Mucosa of stomach (tissue), 1 donor: ENCODE data around the gene DHX35.

ENCODE experiments used
- H3K27me3 ChIP-seq: one replicate; pipeline ENCODE4 v1.7.0; 2013; ENCODE audit warnings: mild to moderate bottlenecking, low read length; ENCODE audit not compliant: control insufficient read depth, insufficient read depth
- H3K36me3 ChIP-seq: one replicate; pipeline ENCODE4 v1.7.0; 2013; ENCODE audit warnings: low read length; ENCODE audit not compliant: control insufficient read depth, insufficient read depth
- H3K4me1 ChIP-seq: one replicate; pipeline ENCODE4 v1.7.0; 2013; ENCODE audit warnings: mild to moderate bottlenecking, low read length; ENCODE audit not compliant: control insufficient read depth, insufficient read depth
- H3K4me3 ChIP-seq: one replicate; pipeline ENCODE4 v1.7.0; 2013; ENCODE audit warnings: low read length
- H3K9ac ChIP-seq: one replicate; pipeline ENCODE4 v1.7.0; 2013; ENCODE audit warnings: mild to moderate bottlenecking, low read length, moderate library complexity
- H3K9me3 ChIP-seq: one replicate; pipeline ENCODE4 v1.7.0; 2013; ENCODE audit warnings: mild to moderate bottlenecking, low read length, moderate library complexity; ENCODE audit not compliant: control insufficient read depth
- donor health status: Pancreatic carcinoma.

DHX35 gene

GRCh38 chr20:38963745-38964144, 1.6 kb downstream of the DHX35 start:
- no peaks in the 10 kb centered on the region for H3K9me3 ChIP-seq
- H3K4me3 ChIP-seq, result no peak overlapping the region
- H3K36me3 ChIP-seq, result no peaks in the 10 kb centered on the region
- peaks cover 4% of the 10 kb centered on the region for H3K4me1 ChIP-seq
- H3K9ac ChIP-seq, result no peak overlapping the region
- no peaks in the 10 kb centered on the region for H3K27me3 ChIP-seq

GRCh38 chr20:38965264-38965663, 3.1 kb downstream of the DHX35 start:
- H3K27me3 ChIP-seq, result no peaks in the 10 kb centered on the region
- H3K9ac ChIP-seq, result no peak overlapping the region
- no peaks in the 10 kb centered on the region for H3K9me3 ChIP-seq
- H3K36me3 ChIP-seq, result no peaks in the 10 kb centered on the region
- H3K4me3 ChIP-seq, result no peak overlapping the region
- H3K4me1 ChIP-seq, result peaks cover 4% of the 10 kb centered on the region

DNA sequence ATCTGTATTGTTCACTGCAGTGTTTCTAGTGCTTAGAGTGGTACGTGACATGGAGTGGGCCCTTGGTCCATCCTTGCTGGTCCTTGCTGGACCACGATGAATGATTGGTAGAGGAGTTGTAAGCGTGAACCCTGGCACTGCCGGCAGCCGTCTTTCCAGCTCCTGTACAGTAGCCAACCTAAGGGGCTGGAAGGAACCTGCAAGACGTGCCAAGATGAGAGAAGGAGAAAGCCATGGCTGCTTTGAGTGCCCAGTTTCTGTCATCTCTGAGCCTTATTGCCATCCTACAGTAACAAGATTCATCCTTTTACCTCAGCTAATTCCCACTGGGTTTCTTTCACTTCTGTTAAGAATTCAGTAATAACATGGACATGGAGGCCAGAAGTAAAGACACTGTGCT, 5.9 kb downstream of the DHX35 start:
- Histone ChIP-seq H3K27me3 (no peaks in the 10 kb centered on the region), H3K9me3 (no peaks in the 10 kb centered on the region), H3K9ac (no peak overlapping the region), H3K4me1 (peaks cover 1% of the 10 kb centered on the region), H3K4me3 (no peak overlapping the region), H3K36me3 (no peaks in the 10 kb centered on the region)

DNA sequence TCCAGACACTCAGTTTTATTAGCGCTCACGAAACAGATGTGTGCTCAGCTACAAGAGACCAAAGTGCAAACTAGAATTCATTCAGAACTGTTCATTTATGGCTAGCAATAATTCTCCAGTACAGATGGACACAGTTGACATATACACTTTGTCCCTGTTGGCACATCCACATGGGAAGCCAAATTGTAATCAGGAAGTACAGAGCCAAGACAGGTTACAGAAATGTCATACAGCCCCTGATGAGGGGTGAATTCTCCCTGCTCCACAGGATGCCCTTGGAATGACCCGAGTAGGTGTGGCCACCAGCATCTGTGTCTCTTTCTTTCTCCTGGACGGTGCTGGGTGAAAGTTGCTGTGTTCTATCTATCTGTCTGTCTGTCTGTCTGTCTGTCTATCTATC, 7.6 kb downstream of the DHX35 start:
- H3K9me3 ChIP-seq, result no peaks in the 10 kb centered on the region
- peaks cover 17% of the 10 kb centered on the region for H3K4me1 ChIP-seq
- H3K27me3 ChIP-seq, result no peaks in the 10 kb centered on the region
- no peak overlapping the region for H3K9ac ChIP-seq
- no peak overlapping the region for H3K4me3 ChIP-seq
- H3K36me3 ChIP-seq, result no peaks in the 10 kb centered on the region

GRCh38 chr20:38970302-38970701, 8.2 kb downstream of the DHX35 start:
- Histone ChIP-seq H3K36me3 (no peaks in the 10 kb centered on the region), H3K9me3 (no peaks in the 10 kb centered on the region), H3K9ac (no peak overlapping the region), H3K27me3 (no peaks in the 10 kb centered on the region), H3K4me3 (no peak overlapping the region), H3K4me1 (peaks cover 17% of the 10 kb centered on the region)

DNA sequence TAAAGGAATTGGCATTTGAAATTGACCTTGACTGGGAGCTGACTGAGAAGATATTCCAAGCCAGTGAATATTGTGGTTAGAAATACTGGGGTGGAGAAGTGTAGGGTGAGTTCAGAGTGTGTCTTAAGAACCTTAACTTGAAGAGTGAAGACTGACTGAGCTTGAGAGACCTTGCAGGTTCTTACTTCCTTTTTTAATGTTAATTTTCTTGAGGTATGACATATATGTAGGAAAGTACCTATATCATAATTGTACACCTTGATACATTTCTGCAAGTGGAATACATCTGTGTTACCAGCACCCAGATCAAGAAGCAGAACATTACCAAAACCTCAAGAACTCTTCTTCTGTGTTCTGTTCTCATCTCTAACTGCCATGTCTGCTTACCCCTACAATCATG, 11.0 kb downstream of the DHX35 start:
- H3K9me3 ChIP-seq, result no peaks in the 10 kb centered on the region
- H3K36me3 ChIP-seq, result no peaks in the 10 kb centered on the region
- no peak overlapping the region for H3K4me3 ChIP-seq
- peaks cover 17% of the 10 kb centered on the region for H3K4me1 ChIP-seq
- no peaks in the 10 kb centered on the region for H3K27me3 ChIP-seq
- no peak overlapping the region for H3K9ac ChIP-seq

DNA sequence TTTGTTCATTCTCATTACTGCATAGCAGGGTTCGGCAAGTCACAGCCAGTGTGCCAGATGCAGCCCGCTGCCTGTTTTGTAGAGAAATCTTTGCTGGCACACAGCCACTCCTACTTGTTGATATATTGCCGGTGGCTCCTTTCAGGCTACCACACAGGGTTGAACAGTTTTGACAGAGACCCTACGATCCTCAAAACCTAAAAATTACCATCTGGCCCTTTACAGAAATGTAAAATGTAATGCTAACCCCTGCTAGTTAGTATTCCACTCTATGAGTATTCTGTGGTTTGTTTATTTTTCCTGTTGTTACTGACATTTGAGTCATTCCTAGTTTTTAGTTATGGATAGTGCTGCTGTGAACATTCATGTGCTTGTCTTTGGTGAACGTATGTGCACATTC, 11.5 kb downstream of the DHX35 start:
- no peak overlapping the region for H3K4me3 ChIP-seq
- no peaks in the 10 kb centered on the region for H3K27me3 ChIP-seq
- H3K4me1 ChIP-seq, result peaks cover 17% of the 10 kb centered on the region
- H3K36me3 ChIP-seq, result no peaks in the 10 kb centered on the region
- H3K9me3 ChIP-seq, result no peaks in the 10 kb centered on the region
- H3K9ac ChIP-seq, result no peak overlapping the region

- H3K4me3 ChIP-seq, result no peak overlapping the region
- no peak overlapping the region for H3K9ac ChIP-seq
- peaks cover 19% of the 10 kb centered on the region for H3K4me1 ChIP-seq
- H3K27me3 ChIP-seq, result no peaks in the 10 kb centered on the region
- no peaks in the 10 kb centered on the region for H3K36me3 ChIP-seq
- H3K9me3 ChIP-seq, result no peaks in the 10 kb centered on the region
Observed at GRCh38 chr20:38975539-38976120, 13.5 kb downstream of the DHX35 start.

GRCh38 chr20:38979434-38979833, 17.3 kb downstream of the DHX35 start:
- no peaks in the 10 kb centered on the region for H3K27me3 ChIP-seq
- no peaks in the 10 kb centered on the region for H3K36me3 ChIP-seq
- H3K4me1 ChIP-seq, result peaks cover 28% of the 10 kb centered on the region
- no peak overlapping the region for H3K4me3 ChIP-seq
- H3K9ac ChIP-seq, result no peak overlapping the region
- H3K9me3 ChIP-seq, result no peaks in the 10 kb centered on the region

- no peaks in the 10 kb centered on the region for H3K27me3 ChIP-seq
- H3K9me3 ChIP-seq, result no peaks in the 10 kb centered on the region
- H3K4me1 ChIP-seq, result peaks cover 26% of the 10 kb centered on the region
- H3K4me3 ChIP-seq, result no peak overlapping the region
- H3K36me3 ChIP-seq, result no peaks in the 10 kb centered on the region
- no peak overlapping the region for H3K9ac ChIP-seq
Observed at GRCh38 chr20:38979842-38980241, 17.7 kb downstream of the DHX35 start.

DNA sequence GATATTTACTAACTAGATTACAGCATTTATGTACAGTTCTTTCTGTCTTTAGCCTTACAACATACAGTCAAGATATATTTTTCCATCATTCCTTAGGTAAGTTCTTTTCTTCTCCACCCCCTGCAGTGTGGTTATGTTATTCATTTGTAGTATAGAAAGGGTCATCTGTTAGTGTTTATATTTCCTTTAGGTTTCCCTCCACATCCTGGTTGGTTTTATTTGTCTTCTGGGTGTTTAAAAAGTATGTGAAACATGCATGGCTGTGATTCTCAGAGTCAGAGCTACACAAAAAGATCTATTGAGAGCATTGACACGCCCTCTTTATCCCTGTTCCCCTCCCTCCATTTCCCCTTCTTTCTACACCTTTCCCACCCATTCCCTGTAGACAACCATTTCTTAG, 20.1 kb downstream of the DHX35 start:
- Histone ChIP-seq H3K36me3 (no peaks in the 10 kb centered on the region), H3K4me3 (no peak overlapping the region), H3K9ac (no peak overlapping the region), H3K9me3 (no peaks in the 10 kb centered on the region), H3K4me1 (peaks cover 46% of the 10 kb centered on the region), H3K27me3 (no peaks in the 10 kb centered on the region)

DNA sequence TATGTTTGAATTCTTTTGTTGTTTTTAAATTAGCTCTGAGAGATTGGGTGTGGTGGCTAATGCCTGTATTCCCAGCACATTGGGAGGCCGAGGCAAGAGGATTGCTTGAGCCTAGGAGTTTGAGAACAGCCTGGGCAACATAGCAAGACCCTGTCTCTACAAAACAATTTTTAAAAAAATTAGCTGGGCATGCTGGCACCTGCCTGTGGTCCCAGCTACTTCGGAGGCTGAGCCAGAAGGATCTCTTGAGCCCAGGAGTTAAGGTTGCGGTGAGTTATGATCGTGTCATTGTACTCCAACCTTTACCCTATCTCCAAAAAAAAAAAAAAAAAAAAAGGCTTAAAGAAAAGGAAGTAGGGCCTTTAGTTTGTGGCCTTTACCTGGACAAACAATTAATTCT, 22.9 kb downstream of the DHX35 start:
- H3K4me3 ChIP-seq, result no peak overlapping the region
- no peaks in the 10 kb centered on the region for H3K36me3 ChIP-seq
- H3K4me1 ChIP-seq, result peaks cover 46% of the 10 kb centered on the region
- H3K9me3 ChIP-seq, result no peaks in the 10 kb centered on the region
- H3K27me3 ChIP-seq, result no peaks in the 10 kb centered on the region
- no peak overlapping the region for H3K9ac ChIP-seq

- Histone ChIP-seq H3K27me3 (no peaks in the 10 kb centered on the region), H3K4me3 (no peak overlapping the region), H3K36me3 (no peaks in the 10 kb centered on the region), H3K9ac (no peak overlapping the region), H3K4me1 (peaks cover 44% of the 10 kb centered on the region), H3K9me3 (no peaks in the 10 kb centered on the region)
Observed at GRCh38 chr20:38985603-38986170, 23.5 kb downstream of the DHX35 start.
